HCT116 (cell line): Measurements from ENCODE around the gene CCS.

Experiments used
- CEBPB ChIP-seq: IDR thresholded peaks from 2 replicates; pipeline ENCODE4 v1.6.1; 2012; ENCODE audit warnings: low read depth
- EGR1 ChIP-seq: IDR thresholded peaks from 2 replicates; pipeline ENCODE4 v1.6.1; 2012; ENCODE audit warnings: low read depth
- ELF1 ChIP-seq: IDR thresholded peaks from 2 replicates; pipeline ENCODE4 v1.6.1; 2012; ENCODE audit warnings: low read depth, borderline replicate concordance
- EZH2 ChIP-seq: fragments of 200-600 bp; sonication (generic); IDR thresholded peaks from 2 replicates; pipeline ENCODE4 v1.6.1; 2017; ENCODE audit warnings: antibody characterized with exemption, mixed run types
- JUND ChIP-seq: IDR thresholded peaks from 2 replicates; pipeline ENCODE4 v1.6.1; 2012
- POLR2A ChIP-seq: IDR thresholded peaks from 2 replicates; pipeline ENCODE4 v1.7.0; 2011; ENCODE audit warnings: borderline replicate concordance; ENCODE audit not compliant: insufficient read depth, insufficient read length; ENCODE audit errors: extremely low read depth
- POLR2AphosphoS5 ChIP-seq: IDR thresholded peaks from 2 replicates; pipeline ENCODE4 v1.6.1; 2011; ENCODE audit warnings: mild to moderate bottlenecking, low read depth, low read length, moderate library complexity
- SP1 ChIP-seq: IDR thresholded peaks from 2 replicates; pipeline ENCODE4 v1.6.1; 2012; ENCODE audit warnings: low read depth
- YY1 ChIP-seq: IDR thresholded peaks from 2 replicates; pipeline ENCODE4 v1.6.1; 2011; ENCODE audit warnings: low read length, low read depth, moderate library complexity, mild to moderate bottlenecking; ENCODE audit not compliant: insufficient replicate concordance; ENCODE audit errors: extremely low read depth
- ZFX ChIP-seq: fragments of 450-650 bp; IDR thresholded peaks from 2 replicates; pipeline ENCODE4 v1.6.1; 2017
- TF ChIP-seq, protein P1 (sequence below), 3 experiments: fragments of 200-600 bp in 1 of 3; sonication (generic) in 1 of 3; IDR thresholded peaks in 2 of 3; conservative IDR thresholded peaks in 1 of 3; 2 replicates each; pipeline ENCODE4 v1.5.1; 2012 to 2017; ENCODE audit warnings: low read depth in 2 of 3, low read length in 2 of 3, antibody characterized with exemption in 1 of 3, borderline replicate concordance in 1 of 3, control low read depth in 1 of 3, mild to moderate bottlenecking in 1 of 3, mixed read lengths in 1 of 3, mixed run types in 1 of 3, moderate library complexity in 1 of 3; ENCODE audit not compliant: insufficient read depth in 1 of 3
- TF ChIP-seq, protein P2 (sequence below): IDR thresholded peaks from 2 replicates; pipeline ENCODE4 v1.6.1; 2012
- TF ChIP-seq, protein P3 (sequence below): IDR thresholded peaks from 2 replicates; pipeline ENCODE4 v1.6.1; 2011; ENCODE audit warnings: mild to moderate bottlenecking, low read length, moderate library complexity; ENCODE audit not compliant: insufficient replicate concordance; ENCODE audit errors: extremely low read depth
- TF ChIP-seq, protein P4 (sequence below): IDR thresholded peaks from 2 replicates; pipeline ENCODE4 v1.6.1; 2012; ENCODE audit warnings: low read depth

DNA sequence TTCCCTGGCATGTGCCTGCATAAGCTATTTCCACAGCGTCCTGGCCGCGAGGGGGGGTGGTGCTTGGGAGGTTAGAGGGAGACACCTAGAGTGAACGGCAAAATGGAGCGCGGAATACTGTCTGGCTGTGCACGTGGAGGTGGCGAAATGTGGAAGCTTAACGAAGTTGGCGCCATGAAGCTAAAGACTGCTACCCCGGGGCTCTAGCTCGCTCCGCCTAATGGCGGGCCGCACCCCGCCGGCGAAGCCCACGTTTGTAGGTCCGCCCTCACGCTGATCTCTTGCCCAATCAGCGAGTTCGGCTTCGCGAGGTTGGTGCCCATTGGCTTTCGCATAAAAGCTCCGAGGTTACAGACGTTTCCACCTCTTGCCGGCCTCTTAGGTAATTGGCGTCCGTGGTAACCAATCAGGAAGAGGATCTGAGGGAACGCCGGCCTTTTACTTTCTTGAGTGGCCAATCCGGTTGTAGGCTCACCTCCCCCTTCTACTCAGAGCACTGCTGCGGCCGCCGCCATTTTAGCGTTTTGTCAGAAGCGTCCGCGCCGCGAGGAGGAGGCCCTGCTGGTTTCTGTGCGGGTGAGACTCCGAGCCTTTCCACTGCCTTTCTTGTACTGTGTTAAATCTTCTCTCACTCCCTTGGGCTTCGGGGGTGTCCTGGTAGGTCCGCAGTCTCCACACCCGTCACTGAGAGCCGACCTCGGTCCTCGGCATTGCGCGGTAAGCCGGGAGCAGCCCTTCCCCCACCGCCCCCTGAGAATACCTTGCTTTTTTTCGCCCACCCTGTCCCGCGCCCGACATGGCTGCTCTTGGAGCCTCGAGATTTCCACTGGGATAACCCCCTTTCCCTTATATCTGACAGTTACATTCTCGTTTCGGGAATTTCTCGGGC is 45.4 kb downstream of the CCS start, which contains the start of gene RBM4:
- TF ChIP-seq, protein P1, sequence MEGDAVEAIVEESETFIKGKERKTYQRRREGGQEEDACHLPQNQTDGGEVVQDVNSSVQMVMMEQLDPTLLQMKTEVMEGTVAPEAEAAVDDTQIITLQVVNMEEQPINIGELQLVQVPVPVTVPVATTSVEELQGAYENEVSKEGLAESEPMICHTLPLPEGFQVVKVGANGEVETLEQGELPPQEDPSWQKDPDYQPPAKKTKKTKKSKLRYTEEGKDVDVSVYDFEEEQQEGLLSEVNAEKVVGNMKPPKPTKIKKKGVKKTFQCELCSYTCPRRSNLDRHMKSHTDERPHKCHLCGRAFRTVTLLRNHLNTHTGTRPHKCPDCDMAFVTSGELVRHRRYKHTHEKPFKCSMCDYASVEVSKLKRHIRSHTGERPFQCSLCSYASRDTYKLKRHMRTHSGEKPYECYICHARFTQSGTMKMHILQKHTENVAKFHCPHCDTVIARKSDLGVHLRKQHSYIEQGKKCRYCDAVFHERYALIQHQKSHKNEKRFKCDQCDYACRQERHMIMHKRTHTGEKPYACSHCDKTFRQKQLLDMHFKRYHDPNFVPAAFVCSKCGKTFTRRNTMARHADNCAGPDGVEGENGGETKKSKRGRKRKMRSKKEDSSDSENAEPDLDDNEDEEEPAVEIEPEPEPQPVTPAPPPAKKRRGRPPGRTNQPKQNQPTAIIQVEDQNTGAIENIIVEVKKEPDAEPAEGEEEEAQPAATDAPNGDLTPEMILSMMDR (IDR thresholded peaks at IDR 0.05 in 2 of 3, conservative IDR thresholded peaks at IDR 0.05 in 1 of 3; ENCODE audit: borderline replicate concordance in 1 of 3, insufficient read depth in 1 of 3, low read depth in 2 of 3, low read length in 2 of 3) = no peak
- TF ChIP-seq JUND (no peak; the same call in 1 of the 2 replicates), EGR1 (0 out of 2 replicates have a peak, but pooled peaks have one; percentile 41), SP1 (peak; percentile 97), EZH2 (no peak), POLR2A (peak; percentile 68), POLR2AphosphoS5 (peak; percentile 94), ELF1 (no peak), YY1 (peak; percentile 94), CEBPB (no peak), ZFX (no peak; the same call in 1 of the 2 replicates)
- TF ChIP-seq, protein P2, sequence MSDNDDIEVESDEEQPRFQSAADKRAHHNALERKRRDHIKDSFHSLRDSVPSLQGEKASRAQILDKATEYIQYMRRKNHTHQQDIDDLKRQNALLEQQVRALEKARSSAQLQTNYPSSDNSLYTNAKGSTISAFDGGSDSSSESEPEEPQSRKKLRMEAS = peak; percentile 91
- TF ChIP-seq, protein P3, sequence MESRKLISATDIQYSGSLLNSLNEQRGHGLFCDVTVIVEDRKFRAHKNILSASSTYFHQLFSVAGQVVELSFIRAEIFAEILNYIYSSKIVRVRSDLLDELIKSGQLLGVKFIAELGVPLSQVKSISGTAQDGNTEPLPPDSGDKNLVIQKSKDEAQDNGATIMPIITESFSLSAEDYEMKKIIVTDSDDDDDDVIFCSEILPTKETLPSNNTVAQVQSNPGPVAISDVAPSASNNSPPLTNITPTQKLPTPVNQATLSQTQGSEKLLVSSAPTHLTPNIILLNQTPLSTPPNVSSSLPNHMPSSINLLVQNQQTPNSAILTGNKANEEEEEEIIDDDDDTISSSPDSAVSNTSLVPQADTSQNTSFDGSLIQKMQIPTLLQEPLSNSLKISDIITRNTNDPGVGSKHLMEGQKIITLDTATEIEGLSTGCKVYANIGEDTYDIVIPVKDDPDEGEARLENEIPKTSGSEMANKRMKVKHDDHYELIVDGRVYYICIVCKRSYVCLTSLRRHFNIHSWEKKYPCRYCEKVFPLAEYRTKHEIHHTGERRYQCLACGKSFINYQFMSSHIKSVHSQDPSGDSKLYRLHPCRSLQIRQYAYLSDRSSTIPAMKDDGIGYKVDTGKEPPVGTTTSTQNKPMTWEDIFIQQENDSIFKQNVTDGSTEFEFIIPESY = no peak
- TF ChIP-seq, protein P4, sequence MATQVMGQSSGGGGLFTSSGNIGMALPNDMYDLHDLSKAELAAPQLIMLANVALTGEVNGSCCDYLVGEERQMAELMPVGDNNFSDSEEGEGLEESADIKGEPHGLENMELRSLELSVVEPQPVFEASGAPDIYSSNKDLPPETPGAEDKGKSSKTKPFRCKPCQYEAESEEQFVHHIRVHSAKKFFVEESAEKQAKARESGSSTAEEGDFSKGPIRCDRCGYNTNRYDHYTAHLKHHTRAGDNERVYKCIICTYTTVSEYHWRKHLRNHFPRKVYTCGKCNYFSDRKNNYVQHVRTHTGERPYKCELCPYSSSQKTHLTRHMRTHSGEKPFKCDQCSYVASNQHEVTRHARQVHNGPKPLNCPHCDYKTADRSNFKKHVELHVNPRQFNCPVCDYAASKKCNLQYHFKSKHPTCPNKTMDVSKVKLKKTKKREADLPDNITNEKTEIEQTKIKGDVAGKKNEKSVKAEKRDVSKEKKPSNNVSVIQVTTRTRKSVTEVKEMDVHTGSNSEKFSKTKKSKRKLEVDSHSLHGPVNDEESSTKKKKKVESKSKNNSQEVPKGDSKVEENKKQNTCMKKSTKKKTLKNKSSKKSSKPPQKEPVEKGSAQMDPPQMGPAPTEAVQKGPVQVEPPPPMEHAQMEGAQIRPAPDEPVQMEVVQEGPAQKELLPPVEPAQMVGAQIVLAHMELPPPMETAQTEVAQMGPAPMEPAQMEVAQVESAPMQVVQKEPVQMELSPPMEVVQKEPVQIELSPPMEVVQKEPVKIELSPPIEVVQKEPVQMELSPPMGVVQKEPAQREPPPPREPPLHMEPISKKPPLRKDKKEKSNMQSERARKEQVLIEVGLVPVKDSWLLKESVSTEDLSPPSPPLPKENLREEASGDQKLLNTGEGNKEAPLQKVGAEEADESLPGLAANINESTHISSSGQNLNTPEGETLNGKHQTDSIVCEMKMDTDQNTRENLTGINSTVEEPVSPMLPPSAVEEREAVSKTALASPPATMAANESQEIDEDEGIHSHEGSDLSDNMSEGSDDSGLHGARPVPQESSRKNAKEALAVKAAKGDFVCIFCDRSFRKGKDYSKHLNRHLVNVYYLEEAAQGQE = no peak
